Ectodermal cell (in vitro differentiated cells): ENCODE data around the gene MOSPD3.
"Not testable (repeated sequence)": the region's sequence is repeated elsewhere in the genome, so short reads cannot be mapped to it uniquely, and the experiment has no call there.

Source experiments
- H3K27ac ChIP-seq: 2 replicates; pipeline ENCODE4 v1.7.0; 2013; ENCODE audit warnings: mild to moderate bottlenecking, low read depth, low read length; ENCODE audit not compliant: insufficient read depth, poor library complexity, severe bottlenecking
- H3K27me3 ChIP-seq: 2 replicates; pipeline ENCODE4 v1.7.0; 2013; ENCODE audit warnings: mild to moderate bottlenecking, low read length; ENCODE audit not compliant: insufficient read depth, control insufficient read depth, poor library complexity, severe bottlenecking
- H3K36me3 ChIP-seq: one replicate; pipeline ENCODE4 v1.7.0; 2013; ENCODE audit warnings: low read length; ENCODE audit not compliant: control insufficient read depth, insufficient read depth
- H3K4me1 ChIP-seq: one replicate; pipeline ENCODE4 v1.7.0; 2013; ENCODE audit warnings: low read length; ENCODE audit not compliant: control insufficient read depth, insufficient read depth
- H3K4me3 ChIP-seq: 2 replicates; pipeline ENCODE4 v1.7.0; 2013; ENCODE audit warnings: low read depth, low read length, control low read depth; ENCODE audit not compliant: insufficient read depth
- H3K9me3 ChIP-seq: 2 replicates; pipeline ENCODE4 v1.7.0; 2013; ENCODE audit warnings: mild to moderate bottlenecking, low read length, moderate library complexity; ENCODE audit not compliant: control insufficient read depth
- WGBS, 2 experiments: methylation state at CpG; one replicate each; pipeline ENCODE4 v1.1.7; 2013; ENCODE audit warnings: missing lambda C conversion rate in 2 of 2; 5-methylcytosine and 5-hydroxymethylcytosine counted together

MOSPD3 gene

GRCh38 chr7:100642534-100642907 lies 30.2 kb downstream of the MOSPD3 start:
- Histone ChIP-seq H3K4me1 (peaks cover 5% of the 10 kb centered on the region), H3K27me3 (no peaks in the 10 kb centered on the region), H3K27ac (no peak overlapping the region), H3K36me3 (no peaks in the 10 kb centered on the region), H3K9me3 (no peaks in the 10 kb centered on the region), H3K4me3 (no peak overlapping the region)
- WGBS, 2 experiments, result 81 to 83% methylated on average over 11 of the region's 11 CpGs

- 89 to 90% methylated on average over 15 of the region's 15 CpGs for WGBS, 2 experiments
- H3K36me3 ChIP-seq, result no peaks in the 10 kb centered on the region
- no peak overlapping the region for H3K4me3 ChIP-seq
Observed at GRCh38 chr7:100649826-100650565, 37.7 kb downstream of the MOSPD3 start.

GRCh38 chr7:100654908-100655831 lies 42.8 kb downstream of the MOSPD3 start:
- Histone ChIP-seq H3K36me3 (no peaks in the 10 kb centered on the region), H3K27me3 (peaks cover 32% of the 10 kb centered on the region), H3K4me3 (no peak overlapping the region), H3K27ac (no peak overlapping the region), H3K4me1 (no peaks in the 10 kb centered on the region), H3K9me3 (no peaks in the 10 kb centered on the region)
- WGBS, 2 experiments, result 62 to 67% methylated on average over 22 to 23 of the region's 25 CpGs

More at GRCh38 chr7:100649826-100650565, 37.7 kb downstream of the MOSPD3 start:
- peaks cover 5% of the 10 kb centered on the region for H3K4me1 ChIP-seq
- H3K27ac ChIP-seq, result no peak overlapping the region
- peaks cover 7% of the 10 kb centered on the region for H3K27me3 ChIP-seq
- no peaks in the 10 kb centered on the region for H3K9me3 ChIP-seq

GRCh38 chr7:100655908-100656674 lies 43.8 kb downstream of the MOSPD3 start, which contains the start of gene ACTL6B:
TSS of gene ACTL6B (minus strand) at chr7:100656448. CDS start at chr7:100656354, 94 bp downstream.
- no peaks in the 10 kb centered on the region for H3K9me3 ChIP-seq
- no peaks in the 10 kb centered on the region for H3K36me3 ChIP-seq
- WGBS, 2 experiments, result 12% methylated on average over 63 of the region's 63 CpGs
- H3K4me1 ChIP-seq, result no peaks in the 10 kb centered on the region
- no peak within 1 kb of the TSS for H3K4me3 ChIP-seq
- H3K27me3 ChIP-seq, result peaks cover 32% of the 10 kb centered on the region
- no peak within 1 kb of the TSS for H3K27ac ChIP-seq

GRCh38 chr7:100662194-100662776 lies 49.9 kb downstream of the MOSPD3 start:
- not testable (repeated sequence) for H3K9me3 ChIP-seq, H3K27ac ChIP-seq, H3K4me1 ChIP-seq, H3K4me3 ChIP-seq, H3K27me3 ChIP-seq, H3K36me3 ChIP-seq
- 89 to 91% methylated on average over 12 of the region's 12 CpGs for WGBS, 2 experiments
